Mucosa of rectum (tissue), 2 donors: ENCODE measurements around the gene HEXB.
"Not testable (repeated sequence)": the region's sequence is repeated elsewhere in the genome, so short reads cannot be mapped to it uniquely, and the experiment has no call there.

Experiments
- H3K27ac ChIP-seq, 2 donors: one replicate each; pipeline ENCODE4 v1.7.0; 2013; ENCODE audit warnings: inconsistent platforms in 2 of 2, low read depth in 2 of 2, low read length in 2 of 2
- H3K27me3 ChIP-seq, 2 donors: one replicate each; pipeline ENCODE4 v1.7.0; 2013; ENCODE audit warnings: low read length in 2 of 2; ENCODE audit not compliant: control insufficient read depth in 2 of 2, insufficient read depth in 2 of 2
- H3K36me3 ChIP-seq, 2 donors: one replicate each; pipeline ENCODE4 v1.7.0; 2013; ENCODE audit warnings: low read length in 2 of 2; ENCODE audit not compliant: control insufficient read depth in 2 of 2, insufficient read depth in 2 of 2
- H3K4me1 ChIP-seq, 2 donors: one replicate each; pipeline ENCODE4 v1.7.0; 2013; ENCODE audit warnings: low read length in 2 of 2, mild to moderate bottlenecking in 1 of 2; ENCODE audit not compliant: control insufficient read depth in 2 of 2, insufficient read depth in 2 of 2
- H3K4me3 ChIP-seq, 2 donors: one replicate each; pipeline ENCODE4 v1.7.0; 2013; ENCODE audit warnings: low read length in 2 of 2
- H3K9ac ChIP-seq, 2 donors: one replicate each; pipeline ENCODE4 v1.7.0; 2013; ENCODE audit warnings: low read length in 2 of 2, low read depth in 1 of 2, mild to moderate bottlenecking in 1 of 2
- H3K9me3 ChIP-seq, 2 donors: one replicate each; pipeline ENCODE4 v1.7.0; 2013; ENCODE audit warnings: low read length in 2 of 2; ENCODE audit not compliant: control insufficient read depth in 2 of 2
- donor health status: healthy.
- donor health status: Normal muscosa, but diverticular disease.

The HEXB gene

DNA sequence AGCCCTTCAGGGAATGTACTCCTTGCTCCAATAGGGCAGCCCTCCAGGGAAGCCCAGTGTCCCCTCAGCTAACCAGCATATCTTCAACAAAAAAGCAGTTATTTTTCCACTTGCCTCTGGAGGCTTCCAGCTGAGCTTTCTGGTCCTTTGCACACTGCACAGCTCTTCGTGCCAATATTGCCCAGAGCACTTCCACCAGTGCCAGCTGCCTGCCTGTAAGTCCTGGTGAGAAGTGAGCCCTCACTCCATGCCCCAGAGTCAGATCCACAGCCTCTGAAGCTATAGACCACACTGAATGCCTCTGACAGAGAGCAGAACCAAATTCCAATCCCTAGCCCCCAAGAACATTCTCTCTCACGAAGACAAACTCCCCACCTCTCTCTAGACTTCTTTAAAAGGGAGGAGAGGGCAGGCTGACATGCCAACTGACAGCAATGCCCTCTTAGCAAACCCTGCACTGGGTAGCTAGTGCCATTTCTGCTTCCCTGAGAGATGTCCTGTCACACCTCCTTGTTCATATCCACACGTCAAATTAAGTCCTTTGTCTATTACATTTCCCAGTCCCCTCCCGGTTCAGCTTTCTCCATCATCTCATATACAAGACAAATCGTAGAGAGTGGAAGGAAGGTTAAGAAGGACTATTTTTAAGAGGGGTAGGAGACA is 12.7 kb upstream of the HEXB start:
- Histone ChIP-seq H3K27ac (no peak overlapping the region), H3K4me1 (no peaks in the 10 kb centered on the region), H3K4me3 (no peak overlapping the region), H3K9me3 (no peaks in the 10 kb centered on the region), H3K36me3 (no peaks in the 10 kb centered on the region), H3K9ac (no peak overlapping the region), H3K27me3 (no peaks in the 10 kb centered on the region)

DNA sequence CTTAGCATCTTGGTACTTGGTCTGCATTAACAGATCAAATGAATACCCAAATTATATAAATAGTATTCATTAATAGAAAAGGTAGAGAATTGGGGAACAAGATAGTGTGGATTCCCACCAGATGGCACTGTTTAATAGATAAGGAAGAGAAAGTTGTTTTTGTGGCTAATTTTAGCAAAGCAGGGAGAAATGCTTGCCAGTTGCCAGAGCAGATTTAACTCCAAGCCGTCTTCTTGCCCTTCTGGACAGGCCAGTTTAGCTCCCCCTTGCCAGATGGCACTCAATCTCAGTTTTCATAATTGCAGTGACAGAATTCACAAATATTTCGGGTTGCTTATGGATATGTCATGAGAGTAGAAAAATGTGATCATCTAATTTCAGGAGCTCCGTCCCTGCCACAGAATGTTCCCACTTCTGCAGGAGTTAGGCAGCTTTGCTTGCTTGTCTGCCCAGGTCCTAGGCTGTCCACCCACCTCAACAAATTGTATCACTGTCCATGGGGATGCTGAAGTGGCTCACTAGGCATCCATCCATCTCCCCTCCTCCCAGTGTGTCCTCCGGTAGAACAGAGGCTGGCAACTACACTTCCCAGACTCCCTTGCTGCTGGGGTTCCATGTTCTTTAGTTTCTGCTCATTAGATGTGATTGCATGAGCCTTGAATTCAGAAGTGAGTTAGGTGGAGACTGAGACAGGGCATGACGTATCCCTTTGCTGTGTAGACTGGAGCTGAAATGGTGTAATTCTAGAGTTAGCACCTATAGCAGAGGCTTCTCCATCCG is 11.8 kb upstream of the HEXB start:
- Histone ChIP-seq H3K9me3 (no peaks in the 10 kb centered on the region), H3K4me1 (no peaks in the 10 kb centered on the region), H3K36me3 (no peaks in the 10 kb centered on the region), H3K27ac (no peak overlapping the region), H3K27me3 (no peaks in the 10 kb centered on the region), H3K9ac (no peak overlapping the region), H3K4me3 (no peak overlapping the region)

DNA sequence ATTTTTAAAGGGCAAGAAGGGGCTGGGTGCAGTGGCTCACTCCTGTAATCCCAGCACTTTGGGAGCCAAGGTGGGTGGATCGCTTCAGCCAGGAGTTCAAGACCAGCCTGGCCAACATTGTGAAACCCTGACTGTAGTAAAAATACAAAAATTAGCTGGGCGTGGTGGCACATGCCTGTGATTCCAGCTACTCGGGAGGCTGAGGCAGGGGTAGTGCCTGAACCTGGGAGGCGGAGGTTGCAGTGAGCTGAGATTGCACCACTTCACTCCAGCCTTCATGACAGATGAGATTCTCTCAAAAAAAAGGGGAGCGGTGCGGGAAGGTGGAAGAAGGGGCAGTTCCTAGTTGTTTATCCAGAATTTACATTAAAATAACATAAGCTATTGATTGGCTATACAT is 8.6 kb upstream of the HEXB start:
- not testable (repeated sequence) for H3K9me3 ChIP-seq, H3K36me3 ChIP-seq, H3K27me3 ChIP-seq, H3K9ac ChIP-seq, H3K4me1 ChIP-seq, H3K4me3 ChIP-seq, H3K27ac ChIP-seq

GRCh38 chr5:74678123-74678522 is 6.9 kb upstream of the HEXB start:
- not testable (repeated sequence) for H3K9me3 ChIP-seq, H3K36me3 ChIP-seq, H3K4me3 ChIP-seq, H3K4me1 ChIP-seq, H3K27me3 ChIP-seq, H3K9ac ChIP-seq, H3K27ac ChIP-seq

- not testable (repeated sequence) for H3K4me1 ChIP-seq, H3K4me3 ChIP-seq, H3K27me3 ChIP-seq, H3K36me3 ChIP-seq, H3K27ac ChIP-seq, H3K9ac ChIP-seq, H3K9me3 ChIP-seq
Measured at GRCh38 chr5:74679300-74679699, 5.7 kb upstream of the HEXB start.

GRCh38 chr5:74679966-74680365 is 5.1 kb upstream of the HEXB start:
- Histone ChIP-seq H3K27me3 (no peaks in the 10 kb centered on the region), H3K9ac (no peak overlapping the region), H3K27ac (no peak overlapping the region), H3K4me3 (no peak overlapping the region), H3K4me1 (no peaks in the 10 kb centered on the region), H3K36me3 (no peaks in the 10 kb centered on the region), H3K9me3 (no peaks in the 10 kb centered on the region)

DNA sequence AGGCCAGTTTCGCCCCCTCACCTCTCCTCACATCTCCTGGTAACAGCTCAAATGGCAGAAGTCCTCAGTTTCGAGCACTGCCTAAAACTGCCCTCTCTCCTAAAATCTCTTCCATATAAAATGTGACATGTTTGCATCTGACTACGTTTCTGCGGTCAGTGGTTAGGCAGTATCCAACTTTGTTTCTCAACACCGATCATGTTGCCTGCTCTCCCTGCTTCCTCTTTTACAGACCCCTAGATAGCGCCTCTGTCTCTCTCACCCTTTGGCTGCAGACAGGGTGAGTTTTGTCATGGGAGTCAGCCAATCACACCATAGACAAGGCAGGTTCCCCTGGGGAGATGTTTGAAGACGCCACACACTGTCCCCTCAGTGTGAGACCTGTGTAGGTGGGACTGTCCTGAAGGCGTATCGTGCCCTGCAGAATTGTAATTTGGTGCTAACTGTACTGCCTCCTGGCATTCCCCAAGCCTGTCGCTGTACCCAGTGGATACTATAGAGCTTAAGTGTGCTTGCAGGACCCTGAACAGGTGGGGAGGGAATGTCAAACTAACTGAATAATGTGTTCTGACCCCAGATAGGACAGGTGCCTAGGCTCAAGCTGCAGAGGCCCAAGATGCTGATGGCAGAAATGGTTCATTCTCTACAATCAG is 1.1 kb downstream of the HEXB start:
- peak overlapping the region; percentile 84 to 88 for H3K27ac ChIP-seq
- H3K9ac ChIP-seq, result peak overlapping the region; percentile 81 to 90
- no peaks in the 10 kb centered on the region for H3K27me3 ChIP-seq
- H3K4me1 ChIP-seq, result peaks cover 11 to 17% of the 10 kb centered on the region in 2 donors
- H3K36me3 ChIP-seq, result peaks cover 7 to 8% of the 10 kb centered on the region in 2 donors
- no peaks in the 10 kb centered on the region for H3K9me3 ChIP-seq
- peak overlapping the region; percentile 71 to 83 for H3K4me3 ChIP-seq

GRCh38 chr5:74686962-74687751 is 2.1 kb downstream of the HEXB start:
- Histone ChIP-seq H3K27ac (no peak overlapping the region), H3K27me3 (no peaks in the 10 kb centered on the region), H3K4me1 (peaks cover 11 to 17% of the 10 kb centered on the region in 2 donors), H3K9me3 (no peaks in the 10 kb centered on the region), H3K4me3 (peak overlapping the region; percentile 4 to 23), H3K9ac (no peak overlapping the region), H3K36me3 (peaks cover 16 to 17% of the 10 kb centered on the region in 2 donors)

- no peaks in the 10 kb centered on the region for H3K27me3 ChIP-seq
- no peaks in the 10 kb centered on the region for H3K9me3 ChIP-seq
- no peaks in the 10 kb centered on the region for H3K4me1 ChIP-seq
- peaks cover 35 to 40% of the 10 kb centered on the region in 2 donors for H3K36me3 ChIP-seq
- no peak overlapping the region for H3K4me3 ChIP-seq
- H3K27ac ChIP-seq, result no peak overlapping the region
- H3K9ac ChIP-seq, result no peak overlapping the region
Measured at GRCh38 chr5:74693191-74693590, 8.2 kb downstream of the HEXB start.

GRCh38 chr5:74717596-74717995 is 32.6 kb downstream of the HEXB start:
- Histone ChIP-seq H3K27ac (no peak overlapping the region), H3K9me3 (no peaks in the 10 kb centered on the region), H3K27me3 (no peaks in the 10 kb centered on the region), H3K9ac (no peak overlapping the region), H3K4me1 (no peaks in the 10 kb centered on the region), H3K4me3 (no peak overlapping the region), H3K36me3 (peaks cover 39 to 51% of the 10 kb centered on the region in 2 donors)
